Islet precursor cell (in vitro differentiated cells): ENCODE results near the gene MGAT2.
A peak's percentile ranks its signal among the peaks of the same experiment; 100 is the strongest.
"Not testable (repeated sequence)": the region's sequence is repeated elsewhere in the genome, so short reads cannot be mapped to it uniquely, and the experiment has no call there.

ENCODE experiments used
- DNase-seq: peaks from one replicate; pipeline ENCODE4 v3.0.0-alpha.2; 2018

Gene MGAT2

DNA sequence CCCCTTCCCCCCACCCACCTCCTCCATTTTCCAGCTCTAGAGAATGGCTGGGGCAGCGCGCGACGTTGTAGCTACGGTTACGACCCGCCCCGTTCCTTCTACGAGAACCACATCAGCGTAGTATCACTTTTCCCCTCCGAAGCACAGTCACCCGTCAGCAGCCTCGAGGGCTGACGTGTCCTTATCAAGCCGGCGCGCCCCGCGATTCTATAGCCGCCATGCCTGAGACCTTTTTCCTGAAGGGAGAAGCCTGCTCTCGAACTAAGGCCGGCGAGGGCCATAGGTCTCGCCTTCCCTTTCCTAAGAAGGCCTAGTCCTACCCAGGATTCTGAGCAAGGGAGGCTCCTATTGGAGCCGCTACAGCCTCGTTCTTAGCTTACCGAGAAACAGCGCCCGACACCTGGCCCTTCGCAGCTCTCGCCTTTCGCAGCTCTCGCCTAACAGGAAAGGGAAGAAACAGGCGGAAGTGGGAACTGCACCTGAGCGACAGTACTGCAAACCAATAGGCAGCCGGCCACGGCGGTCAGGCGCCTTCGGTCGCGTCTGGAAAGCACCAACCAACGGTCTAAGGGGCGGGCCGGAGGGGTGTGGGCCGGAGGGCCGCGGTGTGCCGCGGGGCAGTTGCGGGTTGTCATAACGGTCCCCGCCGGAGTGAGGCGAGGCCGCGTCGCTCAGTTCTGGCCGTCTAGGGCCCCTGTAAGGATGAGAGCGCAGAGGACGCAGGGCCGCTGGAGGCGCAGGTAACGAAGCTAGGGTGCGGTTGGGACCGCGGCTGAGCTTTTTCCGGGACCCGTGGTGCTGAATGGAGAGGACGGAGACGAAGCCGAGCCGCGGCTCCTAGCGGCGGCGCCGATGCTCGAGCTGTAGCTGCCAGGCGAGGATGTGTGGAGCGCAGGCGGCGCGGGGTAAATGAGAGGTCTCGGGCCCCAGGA lies at the start of gene MGAT2, which contains the start of gene RPL36AL:
MGAT2 (plus strand) TSS at position 618 of the 932 bp plus-strand sequence. CDS start 470 bp downstream, outside the sequence.
RPL36AL (minus strand) TSS at position 445 of the 932 bp plus-strand sequence. CDS start 1,522 bp downstream, outside the sequence.
- DNase-seq: peak; percentile 99

- DNase-seq: no peak
These were observed 46.6 kb upstream of the MGAT2 start for GRCh38 chr14:49574038-49574437.

DNA sequence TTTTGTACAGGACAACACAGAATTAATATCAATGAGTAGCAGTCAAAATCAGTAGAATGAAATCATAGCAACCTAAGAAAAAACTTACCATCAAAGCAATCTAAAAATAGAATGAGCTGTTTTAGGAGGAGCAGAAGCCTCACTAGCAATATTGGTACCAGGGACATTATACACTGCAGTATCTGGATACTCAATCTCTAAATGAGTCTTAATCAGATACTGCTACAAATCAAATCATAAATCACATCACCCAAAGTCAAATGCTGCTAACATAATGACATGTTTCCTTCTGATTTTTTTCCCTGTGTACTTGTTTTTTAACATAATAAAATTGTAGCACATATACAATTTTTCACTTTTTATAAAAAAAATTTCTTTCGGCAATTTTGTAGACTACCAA lies 42.5 kb upstream of the MGAT2 start:
- no peak for DNase-seq

DNA sequence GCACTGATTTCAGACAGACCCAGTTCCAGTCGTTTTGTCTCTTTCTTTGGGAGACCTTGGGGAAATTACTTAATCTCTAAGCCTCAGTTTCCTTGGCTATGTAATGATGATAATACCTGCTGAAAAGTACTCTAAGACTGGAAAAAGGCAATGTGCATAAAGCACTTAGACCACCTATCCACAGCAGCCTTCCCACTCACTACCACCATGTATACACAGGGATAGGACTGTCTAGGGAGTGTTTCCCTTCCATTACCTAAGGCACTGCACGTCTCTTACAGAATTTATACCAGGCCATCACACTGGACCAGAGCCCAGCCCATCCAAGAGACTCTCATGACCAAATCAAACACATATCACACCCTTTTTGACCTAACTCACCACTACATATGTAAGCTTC lies 40.8 kb upstream of the MGAT2 start:
- DNase-seq: no peak

- DNase-seq: no peak
These were observed 39.1 kb upstream of the MGAT2 start for GRCh38 chr14:49581209-49582112.

GRCh38 chr14:49582113-49582977 lies 38.3 kb upstream of the MGAT2 start:
- no peak for DNase-seq

DNA sequence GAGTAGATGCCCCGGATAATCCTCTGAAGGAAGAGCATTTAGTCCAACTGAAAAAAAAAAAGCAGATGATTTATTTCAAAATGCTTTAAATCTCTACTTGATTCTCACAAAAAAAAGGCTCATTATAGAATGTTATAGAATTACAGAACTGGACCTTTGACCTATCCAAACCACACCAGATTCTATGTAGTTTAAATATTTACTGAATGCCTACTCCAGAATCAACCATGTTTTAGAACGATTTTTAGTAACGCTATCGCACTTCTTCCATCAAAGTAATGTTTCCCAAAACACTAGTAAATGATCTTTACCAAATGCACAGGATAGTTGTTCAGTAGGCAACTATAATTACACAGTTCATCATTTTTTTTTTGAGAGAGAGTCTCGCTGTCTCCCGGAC lies 37.0 kb upstream of the MGAT2 start:
- DNase-seq: no peak

- no peak for DNase-seq
These were observed 36.5 kb upstream of the MGAT2 start for GRCh38 chr14:49584058-49584457.

DNA sequence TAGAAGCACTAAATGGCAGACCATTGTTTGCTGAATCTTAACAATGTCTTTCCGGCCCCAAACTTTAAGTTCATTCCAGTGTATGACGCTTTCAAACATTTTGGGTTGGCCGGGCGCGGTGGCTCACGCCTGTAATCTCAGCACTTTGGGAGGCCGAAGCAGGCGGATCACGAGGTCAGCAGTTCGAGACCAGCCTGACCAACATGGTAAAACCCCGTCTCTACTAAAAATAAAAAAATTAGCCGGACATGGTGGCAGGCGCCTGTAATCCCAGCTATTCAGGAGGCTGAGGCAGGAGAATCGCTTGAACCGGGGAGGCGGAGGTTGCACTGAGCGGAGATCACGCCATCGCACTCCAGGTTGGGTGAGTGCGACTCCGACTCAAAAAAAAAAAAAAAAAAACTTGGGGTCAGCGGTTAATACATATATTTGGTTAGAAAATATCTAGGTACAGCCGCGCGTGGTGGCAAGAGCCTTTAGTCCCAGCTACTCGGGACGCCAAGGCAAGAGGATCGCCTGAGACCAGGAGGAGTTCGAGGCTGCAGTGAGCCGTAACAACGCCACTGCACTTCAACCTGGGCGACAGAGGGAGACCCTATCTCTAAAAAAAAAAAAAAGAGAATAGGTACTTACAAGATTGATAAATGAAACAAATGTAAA lies 35.5 kb upstream of the MGAT2 start:
- DNase-seq: not testable (repeated sequence)

DNA sequence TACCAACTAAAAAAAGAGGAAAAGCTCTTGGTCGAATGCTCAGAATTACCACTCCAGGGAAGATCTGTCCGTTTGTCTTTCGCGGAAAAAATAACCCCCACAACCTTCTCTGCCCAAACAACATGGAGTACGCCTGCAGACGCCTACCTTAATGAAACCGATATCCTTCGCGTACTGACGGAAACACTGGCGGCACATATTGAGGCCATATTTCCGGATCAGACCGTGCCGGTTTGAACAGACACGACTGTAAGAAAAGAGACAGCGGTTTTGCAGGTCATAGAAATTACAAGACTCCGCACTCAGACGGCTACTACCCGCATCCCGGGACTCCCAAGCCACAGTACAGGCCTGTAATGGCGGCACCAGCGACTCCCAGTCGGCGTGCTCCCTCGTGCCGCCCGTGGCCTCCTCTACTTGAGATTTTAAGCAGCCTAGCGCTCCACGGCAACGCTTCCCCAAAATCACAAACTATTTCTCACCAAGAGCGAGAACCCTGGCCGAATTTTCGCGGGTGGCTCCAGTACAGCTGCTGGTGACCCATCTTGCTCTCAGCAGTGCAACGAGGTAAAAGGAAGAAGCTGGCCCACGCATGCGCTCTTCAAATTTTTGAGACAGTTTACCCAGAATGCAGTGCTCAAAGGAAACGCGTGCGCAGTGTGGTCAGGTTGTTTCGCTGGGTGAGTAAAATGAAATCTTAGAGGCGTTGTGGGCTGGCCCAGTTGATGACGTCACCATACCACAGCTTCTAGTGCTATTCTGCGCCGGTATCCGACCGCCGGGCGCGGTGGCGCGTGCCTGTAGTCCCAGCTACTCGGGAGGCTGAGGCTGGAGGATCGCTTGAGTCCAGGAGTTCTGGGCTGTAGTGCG lies 34.6 kb upstream of the MGAT2 start, which contains the start of gene RPS29:
RPS29 (minus strand) TSS at position 578 of the 870 bp plus-strand sequence; CDS start at position 544, 34 bp downstream.
- DNase-seq: peak; percentile 99

DNA sequence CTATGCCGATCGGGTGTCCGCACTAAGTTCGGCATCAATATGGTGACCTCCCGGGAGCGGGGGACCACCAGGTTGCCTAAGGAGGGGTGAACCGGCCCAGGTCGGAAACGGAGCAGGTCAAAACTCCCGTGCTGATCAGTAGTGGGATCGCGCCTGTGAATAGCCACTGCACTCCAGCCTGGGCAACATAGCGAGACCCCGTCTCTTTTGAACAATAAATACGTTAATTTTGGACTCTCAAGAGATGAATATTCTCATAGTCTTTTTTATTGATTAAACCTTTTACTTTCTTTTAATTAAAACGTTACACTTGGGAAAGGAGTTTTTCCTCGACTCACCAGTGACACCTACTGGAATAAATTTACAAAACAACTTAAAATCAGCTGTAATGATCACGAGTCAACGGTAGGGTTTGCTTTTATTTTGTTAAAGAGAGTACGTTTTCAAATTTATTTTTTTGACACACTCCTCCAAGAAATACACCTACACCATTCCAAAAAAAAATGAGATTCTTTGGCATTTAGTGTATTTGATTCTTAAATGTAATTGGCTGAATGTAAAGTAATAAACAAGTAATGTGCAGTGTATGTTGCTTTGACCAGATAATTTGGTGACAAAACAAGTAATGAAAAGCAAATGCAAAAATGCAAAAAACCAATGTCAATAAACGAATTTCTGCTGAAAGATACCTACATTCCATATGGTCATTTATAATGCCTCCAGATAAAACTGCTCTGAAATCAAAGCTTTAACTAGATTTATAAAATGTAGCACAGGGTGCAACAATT lies 33.7 kb upstream of the MGAT2 start:
- DNase-seq: peak; percentile 56

DNA sequence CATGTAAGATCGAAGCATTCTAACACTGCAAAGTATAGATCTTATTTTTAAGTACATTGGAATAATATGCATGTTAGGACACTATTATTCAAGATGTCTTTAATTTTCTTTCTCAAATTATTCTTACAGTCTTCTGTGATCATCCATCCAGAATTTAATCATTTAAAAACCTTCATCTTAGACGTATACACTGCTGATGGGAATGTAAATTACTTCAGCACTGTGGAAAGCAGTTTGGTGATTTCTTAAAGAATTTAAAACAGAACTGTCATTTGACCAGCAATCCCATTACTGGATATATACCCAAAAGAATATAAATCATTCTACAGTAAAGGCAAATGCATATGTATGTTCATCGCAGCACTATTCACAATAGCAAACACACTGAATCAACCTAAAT lies 31.2 kb upstream of the MGAT2 start:
- no peak for DNase-seq

- DNase-seq: no peak
These were observed 27.6 kb upstream of the MGAT2 start for GRCh38 chr14:49593016-49593415.

DNA sequence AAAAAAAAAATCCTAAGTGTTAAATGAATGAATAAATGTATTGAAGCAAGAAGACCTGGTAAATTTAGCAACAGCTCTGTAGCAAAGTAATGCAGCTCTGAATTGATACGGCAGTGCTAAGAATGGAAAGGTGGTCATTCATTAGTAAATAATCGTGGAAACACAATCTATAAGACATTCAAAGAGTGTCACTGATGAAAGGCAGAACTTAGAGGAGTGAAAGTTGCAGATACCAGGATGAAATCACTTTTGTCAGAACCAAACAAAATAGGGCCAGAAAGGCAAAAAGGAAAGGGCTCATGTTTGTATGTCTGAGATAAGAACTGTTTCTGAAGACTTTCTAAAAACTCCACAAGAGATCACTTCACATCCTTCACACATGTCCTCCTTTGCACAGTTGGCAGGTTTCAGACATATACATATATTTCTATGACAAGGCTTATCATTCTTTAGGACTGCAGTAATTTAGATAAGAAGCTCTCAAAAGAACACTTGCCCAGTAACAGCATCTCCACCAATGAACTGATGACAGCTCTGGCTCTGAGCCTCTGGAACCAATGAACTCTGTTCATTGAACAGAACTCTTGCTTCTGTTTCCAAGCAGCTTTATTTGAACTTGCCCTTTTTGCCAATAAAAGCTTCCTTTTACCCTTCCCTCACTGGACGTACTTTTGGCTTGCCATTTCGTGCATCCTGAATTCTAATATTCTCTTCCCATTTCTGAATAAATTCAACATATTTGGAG lies 26.1 kb upstream of the MGAT2 start:
- DNase-seq: no peak

GRCh38 chr14:49598189-49598484 lies 22.5 kb upstream of the MGAT2 start:
- DNase-seq: no peak

DNA sequence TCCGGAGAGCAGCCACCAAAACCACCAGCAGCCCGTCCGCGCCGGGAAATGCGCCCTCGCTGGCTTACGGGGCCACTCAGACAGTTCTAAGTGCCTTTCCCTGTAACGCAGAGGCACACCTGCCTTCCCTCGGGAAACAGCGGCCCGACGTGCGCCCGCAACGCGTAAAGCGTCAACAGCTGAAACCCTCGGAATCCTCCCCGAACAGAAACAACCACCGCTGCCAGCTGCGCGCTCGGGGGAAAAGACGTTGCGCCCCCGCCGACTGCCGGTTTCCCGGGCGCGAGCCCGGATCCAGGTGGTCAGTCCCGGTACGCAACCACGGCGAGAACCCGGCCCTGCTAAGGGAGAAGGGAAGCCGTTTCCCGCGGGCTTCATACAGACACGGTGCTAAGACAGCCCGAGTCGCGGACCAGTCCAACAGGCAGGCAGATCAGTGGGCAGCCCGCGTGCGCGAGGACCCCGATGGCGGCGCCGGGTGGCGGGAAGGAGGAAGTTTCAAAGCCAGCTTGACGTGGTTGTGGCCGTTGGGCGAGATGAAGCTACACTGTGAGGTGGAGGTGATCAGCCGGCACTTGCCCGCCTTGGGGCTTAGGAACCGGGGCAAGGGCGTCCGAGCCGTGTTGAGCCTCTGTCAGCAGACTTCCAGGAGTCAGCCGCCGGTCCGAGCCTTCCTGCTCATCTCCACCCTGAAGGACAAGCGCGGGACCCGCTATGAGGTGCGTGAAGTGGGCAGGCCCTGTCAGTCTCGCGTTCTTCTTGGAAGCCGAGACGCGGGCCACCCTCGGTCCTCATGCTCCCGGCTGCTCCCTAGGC lies 21.9 kb upstream of the MGAT2 start, which contains the start of gene LRR1:
LRR1 (plus strand) TSS at position 456 of the 816 bp plus-strand sequence; CDS start at position 537, 81 bp downstream.
- DNase-seq: peak; percentile 94

GRCh38 chr14:49607583-49607982 lies 13.0 kb upstream of the MGAT2 start:
- DNase-seq: no peak

- no peak for DNase-seq
These were observed 8.3 kb upstream of the MGAT2 start for GRCh38 chr14:49612251-49612650.
